GM19240 (cell line): ENCODE data around the gene KISS1.

Experiments
- DNase-seq: peaks from one replicate; pipeline ENCODE4 v3.0.0; 2011; ENCODE audit warnings: low spot score; ENCODE audit not compliant: insufficient read length

Gene KISS1

GRCh38 chr1:204161609-204162493 is 34.4 kb downstream of the KISS1 start:
- DNase-seq: no peak

- no peak for DNase-seq
These were observed 38.3 kb downstream of the KISS1 start for GRCh38 chr1:204157962-204158361.

GRCh38 chr1:204155881-204156280 is 40.4 kb downstream of the KISS1 start:
- DNase-seq: no peak

- DNase-seq: no peak
These were observed 41.6 kb downstream of the KISS1 start for GRCh38 chr1:204154568-204155255.

GRCh38 chr1:204153667-204154066 is 42.6 kb downstream of the KISS1 start:
- no peak for DNase-seq

GRCh38 chr1:204152310-204153044 is 43.8 kb downstream of the KISS1 start:
- DNase-seq: no peak

GRCh38 chr1:204151552-204152309 is 44.6 kb downstream of the KISS1 start, which contains the start of gene ETNK2:
Gene ETNK2 (minus strand): TSS chr1:204152044. CDS start chr1:204151852, 192 bp downstream.
- no peak for DNase-seq

- DNase-seq: no peak
These were observed 45.4 kb downstream of the KISS1 start for GRCh38 chr1:204150702-204151551.

- no peak for DNase-seq
These were observed 46.4 kb downstream of the KISS1 start for GRCh38 chr1:204149635-204150565.

GRCh38 chr1:204149107-204149506 is 47.2 kb downstream of the KISS1 start:
- no peak for DNase-seq

GRCh38 chr1:204147406-204148383 is 48.6 kb downstream of the KISS1 start:
- no peak for DNase-seq

- DNase-seq: no peak
These were observed 49.3 kb downstream of the KISS1 start for GRCh38 chr1:204146965-204147364.

- no peak for DNase-seq
These were observed 50.0 kb downstream of the KISS1 start for GRCh38 chr1:204146309-204146708.

GRCh38 chr1:204145033-204145504 is 51.2 kb downstream of the KISS1 start:
- DNase-seq: no peak

GRCh38 chr1:204143276-204144041 is 52.8 kb downstream of the KISS1 start:
- no peak for DNase-seq

- no peak for DNase-seq
These were observed 54.0 kb downstream of the KISS1 start for GRCh38 chr1:204142032-204142974.
